Measurements from ENCODE around the gene CUTA. TPM values are rescaled to one million over a fixed set of nuclear protein-coding genes. Genes with fewer than 3 reads are reported as not detected.
A peak's percentile ranks its signal among the peaks of the same experiment; 100 is the strongest.

CUTA gene
- total and polyA plus RNA-seq, 2 experiments from 2014 or later: 207 to 421 TPM

DNA sequence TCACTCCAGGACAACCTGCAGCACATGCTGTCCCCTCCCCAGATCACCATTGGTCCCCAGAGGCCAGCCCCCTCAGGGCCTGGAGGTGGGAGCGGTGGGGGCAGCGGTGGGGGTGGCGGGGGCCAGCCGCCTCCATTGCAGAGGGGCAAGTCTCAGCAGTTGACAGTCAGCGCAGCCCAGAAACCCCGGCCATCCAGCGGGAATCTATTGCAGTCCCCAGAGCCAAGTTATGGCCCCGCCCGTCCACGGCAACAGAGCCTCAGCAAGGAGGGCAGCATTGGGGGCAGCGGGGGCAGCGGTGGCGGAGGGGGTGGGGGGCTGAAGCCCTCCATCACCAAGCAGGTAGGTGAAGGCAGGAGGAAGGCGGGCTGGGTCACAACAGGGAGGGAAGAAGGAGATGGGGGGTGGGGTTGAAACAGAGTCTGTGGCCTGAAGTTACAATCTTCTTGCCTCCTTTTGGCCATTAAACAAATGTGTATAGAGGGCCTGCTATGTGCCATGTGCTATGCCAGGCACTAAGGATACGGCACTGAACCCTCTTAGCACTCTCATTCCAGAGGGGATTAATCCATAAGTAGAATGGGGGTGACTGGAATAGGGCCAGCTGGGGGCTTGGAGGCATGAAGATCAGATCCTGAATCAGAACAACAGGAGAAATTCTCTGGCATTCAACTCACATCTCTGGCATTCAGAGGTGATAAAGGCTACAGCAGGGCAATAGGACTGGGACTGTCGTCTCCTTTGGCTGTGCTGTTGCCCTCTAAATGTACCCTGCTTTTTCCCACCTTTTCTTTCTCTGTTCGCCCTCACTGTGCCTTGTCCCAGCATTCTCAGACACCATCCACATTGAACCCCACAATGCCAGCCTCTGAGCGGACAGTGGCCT lies 26.0 kb upstream of the CUTA start:
- no peaks in the 10 kb centered on the region for H3K27me3 ChIP-seq (ENCODE audit: insufficient read depth)
- Mint-ChIP-seq H3K27me3 (ENCODE audit: insufficient read depth, low read depth, poor library complexity) (peaks cover 30% of the 10 kb centered on the region), H3K4me3 (no peak overlapping the region), H3K36me3 (ENCODE audit: low read depth) (peaks cover 98% of the 10 kb centered on the region), H3K27ac (no peak overlapping the region), H3K9me3 (no peaks in the 10 kb centered on the region; the same call in 2 of the 3 replicates), H3K4me1 (peaks cover 19% of the 10 kb centered on the region)
- no peak overlapping the region for H2AFZ ChIP-seq
- H3K27ac ChIP-seq (ENCODE audit: low read depth): no peak overlapping the region
- ATAC-seq (no peak), DNase-seq (ENCODE audit: low spot score) (no peak)
- H4K20me1 ChIP-seq (replicated peaks; ENCODE audit: insufficient read depth): peaks cover 5% of the 10 kb centered on the region
- H3K36me3 ChIP-seq (ENCODE audit: insufficient read depth): peaks cover 41% of the 10 kb centered on the region
- H3K4me1 ChIP-seq (ENCODE audit: insufficient read depth): no peaks in the 10 kb centered on the region
- no peaks in the 10 kb centered on the region for H3K79me2 ChIP-seq (replicated peaks; ENCODE audit: insufficient read depth)
- H3F3A ChIP-seq (replicated peaks; ENCODE audit: low read depth): no peaks in the 10 kb centered on the region
- H3K4me2 ChIP-seq: no peak overlapping the region
- no peaks in the 10 kb centered on the region for H3K9me2 ChIP-seq (ENCODE audit: insufficient read depth)
- TF ChIP-seq POLR2AphosphoS5 (IDR thresholded peaks at IDR 0.05; ENCODE audit: low read depth): peak; percentile 16; the same call in 1 of the 2 replicates
- TF ChIP-seq ZNF331 (CRISPR knock-in tag; IDR thresholded peaks at IDR 0.05; ENCODE audit: low read depth): no peak
- H3K4me3 ChIP-seq: no peak overlapping the region

DNA sequence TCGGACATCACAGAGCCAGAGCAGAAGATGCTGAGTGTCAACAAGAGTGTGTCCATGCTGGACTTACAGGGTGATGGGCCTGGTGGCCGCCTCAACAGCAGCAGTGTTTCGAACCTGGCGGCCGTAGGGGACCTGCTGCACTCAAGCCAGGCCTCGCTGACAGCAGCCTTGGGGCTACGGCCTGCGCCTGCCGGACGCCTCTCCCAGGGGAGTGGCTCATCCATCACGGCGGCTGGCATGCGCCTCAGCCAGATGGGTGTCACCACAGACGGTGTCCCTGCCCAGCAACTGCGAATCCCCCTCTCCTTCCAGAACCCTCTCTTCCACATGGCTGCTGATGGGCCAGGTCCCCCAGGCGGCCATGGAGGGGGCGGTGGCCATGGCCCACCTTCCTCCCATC lies 25.1 kb upstream of the CUTA start:
- DNase-seq (ENCODE audit: low spot score) (no peak), ATAC-seq (no peak)
- no peak overlapping the region for H2AFZ ChIP-seq
- no peaks in the 10 kb centered on the region for H3K27me3 ChIP-seq (ENCODE audit: insufficient read depth)
- H3K4me3 Mint-ChIP-seq: no peak overlapping the region
- no peaks in the 10 kb centered on the region; the same call in 1 of the 2 replicates for H3K79me2 ChIP-seq (replicated peaks; ENCODE audit: insufficient read depth)
- no peak overlapping the region for H3K4me2 ChIP-seq
- no peak overlapping the region for H3K4me3 ChIP-seq
- H3K27me3 Mint-ChIP-seq (ENCODE audit: insufficient read depth, low read depth, poor library complexity): peaks cover 24% of the 10 kb centered on the region
- peaks cover 14% of the 10 kb centered on the region for H3K4me1 Mint-ChIP-seq
- H3K36me3 Mint-ChIP-seq (ENCODE audit: low read depth): peaks cover 98% of the 10 kb centered on the region
- no peaks in the 10 kb centered on the region for H3K9me2 ChIP-seq (ENCODE audit: insufficient read depth)
- no peak overlapping the region for H3K27ac Mint-ChIP-seq
- no peaks in the 10 kb centered on the region for H3K4me1 ChIP-seq (ENCODE audit: insufficient read depth)
- TF ChIP-seq ETS1 (IDR thresholded peaks at IDR 0.05) (no peak), NANOG (IDR thresholded peaks at IDR 0.05; ENCODE audit: borderline replicate concordance) (no peak), ZNF114 (CRISPR knock-in tag; IDR thresholded peaks at IDR 0.05) (no peak), STAT1 (IDR thresholded peaks at IDR 0.05; ENCODE audit: unreplicated experiment) (no peak), EZH2 (IDR thresholded peaks at IDR 0.05; ENCODE audit: low read depth, unreplicated experiment) (no peak)
- H3K27ac ChIP-seq (ENCODE audit: low read depth): no peak overlapping the region
- peaks cover 47% of the 10 kb centered on the region for H3K36me3 ChIP-seq (ENCODE audit: insufficient read depth)
- no peaks in the 10 kb centered on the region for H3F3A ChIP-seq (replicated peaks; ENCODE audit: low read depth)
- H4K20me1 ChIP-seq (replicated peaks; ENCODE audit: insufficient read depth): peaks cover 5% of the 10 kb centered on the region
- no peaks in the 10 kb centered on the region; the same call in 2 of the 3 replicates for H3K9me3 Mint-ChIP-seq

DNA sequence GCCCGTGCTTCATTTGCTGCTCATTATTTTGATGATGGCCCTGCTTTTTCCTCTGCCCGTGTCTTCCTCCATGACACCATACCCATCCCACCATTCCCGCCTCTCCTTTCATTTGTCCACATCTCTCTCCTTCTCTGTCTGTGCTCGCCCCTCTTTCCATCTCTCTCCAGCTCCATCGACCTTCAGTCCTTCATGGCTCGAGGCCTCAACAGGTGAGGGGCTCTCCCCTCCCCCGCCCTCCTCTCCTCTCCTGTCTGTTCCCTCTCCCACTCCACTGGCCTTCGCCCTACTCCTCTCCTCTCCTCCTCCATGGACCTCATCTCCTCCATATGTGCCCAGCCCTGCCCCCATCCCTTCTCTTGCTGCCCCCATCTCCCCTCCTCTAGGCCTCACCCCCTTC lies 24.4 kb upstream of the CUTA start:
- H3K36me3 Mint-ChIP-seq (ENCODE audit: low read depth): peaks cover 98% of the 10 kb centered on the region
- H3K4me2 ChIP-seq: no peak overlapping the region
- DNase-seq (ENCODE audit: low spot score) (no peak), ATAC-seq (no peak)
- H3K27ac Mint-ChIP-seq: no peak overlapping the region
- peaks cover 11% of the 10 kb centered on the region for H3K4me1 Mint-ChIP-seq
- H3F3A ChIP-seq (replicated peaks; ENCODE audit: low read depth): no peaks in the 10 kb centered on the region
- H3K4me3 ChIP-seq: no peak overlapping the region
- no peaks in the 10 kb centered on the region; the same call in 2 of the 3 replicates for H3K9me3 Mint-ChIP-seq
- peaks cover 5% of the 10 kb centered on the region for H4K20me1 ChIP-seq (replicated peaks; ENCODE audit: insufficient read depth)
- no peaks in the 10 kb centered on the region for H3K27me3 ChIP-seq (ENCODE audit: insufficient read depth)
- no peak overlapping the region for H2AFZ ChIP-seq
- peaks cover 47% of the 10 kb centered on the region for H3K36me3 ChIP-seq (ENCODE audit: insufficient read depth)
- no peaks in the 10 kb centered on the region for H3K9me2 ChIP-seq (ENCODE audit: insufficient read depth)
- H3K79me2 ChIP-seq (replicated peaks; ENCODE audit: insufficient read depth): no peaks in the 10 kb centered on the region; the same call in 1 of the 2 replicates
- no peak overlapping the region for H3K27ac ChIP-seq (ENCODE audit: low read depth)
- no peaks in the 10 kb centered on the region for H3K4me1 ChIP-seq (ENCODE audit: insufficient read depth)
- H3K27me3 Mint-ChIP-seq (ENCODE audit: insufficient read depth, low read depth, poor library complexity): peaks cover 17% of the 10 kb centered on the region
- H3K4me3 Mint-ChIP-seq: no peak overlapping the region
- TF ChIP-seq, protein P1, sequence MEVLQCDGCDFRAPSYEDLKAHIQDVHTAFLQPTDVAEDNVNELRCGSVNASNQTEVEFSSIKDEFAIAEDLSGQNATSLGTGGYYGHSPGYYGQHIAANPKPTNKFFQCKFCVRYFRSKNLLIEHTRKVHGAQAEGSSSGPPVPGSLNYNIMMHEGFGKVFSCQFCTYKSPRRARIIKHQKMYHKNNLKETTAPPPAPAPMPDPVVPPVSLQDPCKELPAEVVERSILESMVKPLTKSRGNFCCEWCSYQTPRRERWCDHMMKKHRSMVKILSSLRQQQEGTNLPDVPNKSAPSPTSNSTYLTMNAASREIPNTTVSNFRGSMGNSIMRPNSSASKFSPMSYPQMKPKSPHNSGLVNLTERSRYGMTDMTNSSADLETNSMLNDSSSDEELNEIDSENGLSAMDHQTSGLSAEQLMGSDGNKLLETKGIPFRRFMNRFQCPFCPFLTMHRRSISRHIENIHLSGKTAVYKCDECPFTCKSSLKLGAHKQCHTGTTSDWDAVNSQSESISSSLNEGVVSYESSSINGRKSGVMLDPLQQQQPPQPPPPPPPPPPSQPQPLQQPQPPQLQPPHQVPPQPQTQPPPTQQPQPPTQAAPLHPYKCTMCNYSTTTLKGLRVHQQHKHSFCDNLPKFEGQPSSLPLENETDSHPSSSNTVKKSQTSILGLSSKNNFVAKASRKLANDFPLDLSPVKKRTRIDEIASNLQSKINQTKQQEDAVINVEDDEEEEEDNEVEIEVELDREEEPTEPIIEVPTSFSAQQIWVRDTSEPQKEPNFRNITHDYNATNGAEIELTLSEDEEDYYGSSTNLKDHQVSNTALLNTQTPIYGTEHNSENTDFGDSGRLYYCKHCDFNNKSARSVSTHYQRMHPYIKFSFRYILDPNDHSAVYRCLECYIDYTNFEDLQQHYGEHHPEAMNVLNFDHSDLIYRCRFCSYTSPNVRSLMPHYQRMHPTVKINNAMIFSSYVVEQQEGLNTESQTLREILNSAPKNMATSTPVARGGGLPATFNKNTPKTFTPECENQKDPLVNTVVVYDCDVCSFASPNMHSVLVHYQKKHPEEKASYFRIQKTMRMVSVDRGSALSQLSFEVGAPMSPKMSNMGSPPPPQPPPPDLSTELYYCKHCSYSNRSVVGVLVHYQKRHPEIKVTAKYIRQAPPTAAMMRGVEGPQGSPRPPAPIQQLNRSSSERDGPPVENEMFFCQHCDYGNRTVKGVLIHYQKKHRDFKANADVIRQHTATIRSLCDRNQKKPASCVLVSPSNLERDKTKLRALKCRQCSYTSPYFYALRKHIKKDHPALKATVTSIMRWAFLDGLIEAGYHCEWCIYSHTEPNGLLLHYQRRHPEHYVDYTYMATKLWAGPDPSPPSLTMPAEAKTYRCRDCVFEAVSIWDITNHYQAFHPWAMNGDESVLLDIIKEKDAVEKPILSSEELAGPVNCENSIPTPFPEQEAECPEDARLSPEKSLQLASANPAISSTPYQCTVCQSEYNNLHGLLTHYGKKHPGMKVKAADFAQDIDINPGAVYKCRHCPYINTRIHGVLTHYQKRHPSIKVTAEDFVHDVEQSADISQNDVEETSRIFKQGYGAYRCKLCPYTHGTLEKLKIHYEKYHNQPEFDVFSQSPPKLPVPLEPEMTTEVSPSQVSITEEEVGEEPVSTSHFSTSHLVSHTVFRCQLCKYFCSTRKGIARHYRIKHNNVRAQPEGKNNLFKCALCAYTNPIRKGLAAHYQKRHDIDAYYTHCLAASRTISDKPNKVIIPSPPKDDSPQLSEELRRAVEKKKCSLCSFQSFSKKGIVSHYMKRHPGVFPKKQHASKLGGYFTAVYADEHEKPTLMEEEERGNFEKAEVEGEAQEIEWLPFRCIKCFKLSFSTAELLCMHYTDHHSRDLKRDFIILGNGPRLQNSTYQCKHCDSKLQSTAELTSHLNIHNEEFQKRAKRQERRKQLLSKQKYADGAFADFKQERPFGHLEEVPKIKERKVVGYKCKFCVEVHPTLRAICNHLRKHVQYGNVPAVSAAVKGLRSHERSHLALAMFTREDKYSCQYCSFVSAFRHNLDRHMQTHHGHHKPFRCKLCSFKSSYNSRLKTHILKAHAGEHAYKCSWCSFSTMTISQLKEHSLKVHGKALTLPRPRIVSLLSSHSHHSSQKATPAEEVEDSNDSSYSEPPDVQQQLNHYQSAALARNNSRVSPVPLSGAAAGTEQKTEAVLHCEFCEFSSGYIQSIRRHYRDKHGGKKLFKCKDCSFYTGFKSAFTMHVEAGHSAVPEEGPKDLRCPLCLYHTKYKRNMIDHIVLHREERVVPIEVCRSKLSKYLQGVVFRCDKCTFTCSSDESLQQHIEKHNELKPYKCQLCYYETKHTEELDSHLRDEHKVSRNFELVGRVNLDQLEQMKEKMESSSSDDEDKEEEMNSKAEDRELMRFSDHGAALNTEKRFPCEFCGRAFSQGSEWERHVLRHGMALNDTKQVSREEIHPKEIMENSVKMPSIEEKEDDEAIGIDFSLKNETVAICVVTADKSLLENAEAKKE (CRISPR knock-in tag; IDR thresholded peaks at IDR 0.05): no peak

Data from GM23338 (cell line).